ENCODE measurements around the gene AP5Z1. TPM values are rescaled to one million over a fixed set of nuclear protein-coding genes. Genes with fewer than 3 reads are reported as not detected.

The AP5Z1 gene
- total RNA-seq, 1 donor from 2014 or later, result 88.6 TPM

DNA sequence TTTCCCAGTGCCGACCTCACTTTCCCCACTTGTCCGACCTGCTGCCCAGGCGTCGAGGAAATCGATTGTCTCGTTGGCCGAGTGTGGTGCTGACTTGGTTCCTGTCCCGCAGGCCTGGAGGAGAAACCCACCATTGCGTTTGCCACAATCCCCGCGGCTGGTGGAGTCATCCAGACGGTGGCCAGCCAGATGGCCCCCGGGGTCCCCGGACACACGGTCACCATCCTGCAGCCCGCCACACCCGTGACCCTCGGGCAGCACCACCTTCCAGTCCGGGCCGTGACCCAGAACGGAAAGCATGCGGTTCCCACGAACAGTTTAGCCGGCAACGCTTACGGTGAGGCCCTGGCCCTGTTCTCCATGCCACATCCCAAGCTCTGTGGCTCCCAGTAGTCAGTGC lies 14.5 kb upstream of the AP5Z1 start:
- TF ChIP-seq, protein P1, sequence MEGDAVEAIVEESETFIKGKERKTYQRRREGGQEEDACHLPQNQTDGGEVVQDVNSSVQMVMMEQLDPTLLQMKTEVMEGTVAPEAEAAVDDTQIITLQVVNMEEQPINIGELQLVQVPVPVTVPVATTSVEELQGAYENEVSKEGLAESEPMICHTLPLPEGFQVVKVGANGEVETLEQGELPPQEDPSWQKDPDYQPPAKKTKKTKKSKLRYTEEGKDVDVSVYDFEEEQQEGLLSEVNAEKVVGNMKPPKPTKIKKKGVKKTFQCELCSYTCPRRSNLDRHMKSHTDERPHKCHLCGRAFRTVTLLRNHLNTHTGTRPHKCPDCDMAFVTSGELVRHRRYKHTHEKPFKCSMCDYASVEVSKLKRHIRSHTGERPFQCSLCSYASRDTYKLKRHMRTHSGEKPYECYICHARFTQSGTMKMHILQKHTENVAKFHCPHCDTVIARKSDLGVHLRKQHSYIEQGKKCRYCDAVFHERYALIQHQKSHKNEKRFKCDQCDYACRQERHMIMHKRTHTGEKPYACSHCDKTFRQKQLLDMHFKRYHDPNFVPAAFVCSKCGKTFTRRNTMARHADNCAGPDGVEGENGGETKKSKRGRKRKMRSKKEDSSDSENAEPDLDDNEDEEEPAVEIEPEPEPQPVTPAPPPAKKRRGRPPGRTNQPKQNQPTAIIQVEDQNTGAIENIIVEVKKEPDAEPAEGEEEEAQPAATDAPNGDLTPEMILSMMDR (IDR thresholded peaks at IDR 0.05; ENCODE audit: unreplicated experiment), result no peak
- Mint-ChIP-seq H3K36me3 (ENCODE audit: low read depth, unreplicated experiment) (peaks cover 28% of the 10 kb centered on the region), H3K4me3 (ENCODE audit: unreplicated experiment) (no peak overlapping the region), H3K27ac (ENCODE audit: unreplicated experiment) (no peak overlapping the region), H3K9me3 (ENCODE audit: unreplicated experiment) (no peaks in the 10 kb centered on the region), H3K4me1 (ENCODE audit: unreplicated experiment) (peaks cover 4% of the 10 kb centered on the region), H3K27me3 (ENCODE audit: unreplicated experiment) (peaks cover 15% of the 10 kb centered on the region)
- no peak for DNase-seq (ENCODE audit: low spot score)

DNA sequence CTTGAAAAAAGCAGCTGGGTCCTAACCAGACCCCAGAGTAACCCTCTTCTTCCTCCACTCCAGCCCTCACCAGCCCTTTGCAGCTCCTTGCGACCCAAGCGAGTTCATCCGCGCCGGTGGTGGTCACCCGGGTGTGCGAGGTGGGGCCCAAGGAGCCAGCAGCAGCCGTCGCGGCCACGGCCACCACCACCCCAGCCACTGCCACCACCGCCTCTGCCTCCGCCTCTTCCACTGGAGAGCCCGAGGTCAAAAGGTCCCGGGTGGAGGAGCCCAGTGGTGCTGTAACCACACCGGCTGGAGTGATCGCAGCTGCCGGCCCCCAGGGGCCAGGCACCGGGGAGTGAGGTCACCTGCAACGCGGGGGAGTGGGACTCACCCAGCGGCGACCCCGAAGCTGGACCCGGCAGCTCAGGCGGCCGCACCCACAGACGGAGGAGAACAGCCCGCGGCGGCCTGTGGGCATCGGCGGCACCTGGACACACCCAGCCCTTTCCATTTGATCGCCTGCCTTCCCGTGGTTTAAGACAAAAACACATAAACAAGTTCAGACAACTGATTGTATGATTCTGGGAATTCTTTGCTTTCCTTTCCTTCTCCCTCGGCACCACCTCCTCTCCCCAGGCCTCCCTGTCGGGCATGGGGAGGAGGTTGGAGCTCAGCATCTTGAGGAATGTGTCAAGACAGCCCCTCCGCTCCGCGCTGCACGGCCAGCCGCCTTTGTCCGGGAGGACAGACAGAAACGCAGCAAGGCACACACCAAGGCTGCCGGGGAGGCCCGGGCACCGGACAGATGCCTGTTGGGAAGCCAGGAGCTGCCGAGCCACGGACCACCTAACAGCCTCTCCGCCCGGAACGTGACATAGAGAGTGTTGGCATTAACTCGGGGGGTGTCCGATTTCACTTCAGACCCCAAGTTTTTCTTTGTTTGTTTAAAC lies 13.0 kb upstream of the AP5Z1 start:
- peaks cover 21% of the 10 kb centered on the region for H3K27me3 Mint-ChIP-seq (ENCODE audit: unreplicated experiment)
- no peak overlapping the region for H3K27ac Mint-ChIP-seq (ENCODE audit: unreplicated experiment)
- no peak for DNase-seq (ENCODE audit: low spot score)
- H3K4me1 Mint-ChIP-seq (ENCODE audit: unreplicated experiment), result peaks cover 4% of the 10 kb centered on the region
- peak overlapping the region; percentile 80 for H3K4me3 Mint-ChIP-seq (ENCODE audit: unreplicated experiment)
- peaks cover 33% of the 10 kb centered on the region for H3K36me3 Mint-ChIP-seq (ENCODE audit: low read depth, unreplicated experiment)
- TF ChIP-seq, protein P1 (IDR thresholded peaks at IDR 0.05; ENCODE audit: unreplicated experiment), result no peak
- H3K9me3 Mint-ChIP-seq (ENCODE audit: unreplicated experiment), result no peaks in the 10 kb centered on the region

DNA sequence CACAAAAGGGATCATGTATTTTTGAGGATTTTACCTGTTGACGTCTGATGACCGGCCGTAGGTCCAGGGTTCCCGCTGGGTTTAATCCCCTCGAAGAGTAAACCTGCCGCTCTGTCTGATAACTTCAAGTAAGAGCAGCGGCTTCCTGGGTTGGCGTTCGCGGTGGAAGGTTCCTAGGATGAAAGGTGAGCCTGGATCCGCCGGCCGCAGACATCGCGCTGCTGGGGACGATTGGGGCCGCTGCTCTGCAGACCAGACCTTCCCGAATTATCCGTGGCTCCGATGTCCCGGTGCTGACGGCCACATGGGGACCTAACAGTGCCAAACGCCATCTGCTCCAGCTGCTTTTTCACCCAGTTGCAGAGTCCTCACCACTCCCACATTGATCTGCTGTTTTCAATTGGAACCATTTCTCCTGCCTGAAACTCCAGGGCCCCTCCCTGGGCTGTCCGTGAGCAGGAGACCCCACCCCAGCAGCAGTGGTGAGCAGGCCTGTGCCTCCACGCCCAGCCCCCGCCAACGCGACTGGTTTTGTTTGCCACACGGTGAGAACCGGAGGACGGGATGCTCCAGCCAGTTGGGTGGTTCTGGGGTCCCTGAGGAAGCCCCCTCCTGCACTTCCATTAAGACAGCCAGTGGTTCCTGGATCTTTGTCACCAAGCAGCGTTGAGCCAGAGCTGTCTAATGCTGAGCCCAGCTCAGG lies 12.2 kb upstream of the AP5Z1 start:
- Mint-ChIP-seq H3K36me3 (ENCODE audit: low read depth, unreplicated experiment) (peaks cover 30% of the 10 kb centered on the region), H3K27ac (ENCODE audit: unreplicated experiment) (no peak overlapping the region), H3K9me3 (ENCODE audit: unreplicated experiment) (no peaks in the 10 kb centered on the region), H3K27me3 (ENCODE audit: unreplicated experiment) (peaks cover 23% of the 10 kb centered on the region), H3K4me3 (ENCODE audit: unreplicated experiment) (peak overlapping the region; percentile 80), H3K4me1 (ENCODE audit: unreplicated experiment) (peaks cover 4% of the 10 kb centered on the region)
- TF ChIP-seq, protein P1 (IDR thresholded peaks at IDR 0.05; ENCODE audit: unreplicated experiment), result no peak
- no peak for DNase-seq (ENCODE audit: low spot score)

DNA sequence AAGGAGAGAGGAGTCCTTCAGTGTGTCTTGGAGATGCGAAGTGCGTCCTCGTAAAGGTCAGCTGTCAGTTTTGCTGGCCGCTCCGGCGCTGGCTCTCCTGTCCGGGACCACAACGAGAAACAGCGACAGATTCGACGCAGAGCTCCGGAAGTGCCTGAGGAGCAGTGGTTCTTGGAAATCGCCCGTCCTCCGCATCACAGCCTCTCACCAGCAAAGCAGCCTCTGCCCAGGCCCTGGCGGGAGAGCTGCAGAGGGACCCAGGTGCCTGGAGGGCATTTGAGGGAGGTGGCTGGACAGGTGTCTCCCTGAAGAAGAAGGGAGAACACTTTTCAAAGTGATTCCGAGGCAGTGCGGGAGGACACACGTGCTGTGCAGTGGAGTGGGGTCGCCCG lies 11.6 kb upstream of the AP5Z1 start:
- H3K27me3 Mint-ChIP-seq (ENCODE audit: unreplicated experiment), result peaks cover 26% of the 10 kb centered on the region
- H3K9me3 Mint-ChIP-seq (ENCODE audit: unreplicated experiment), result no peaks in the 10 kb centered on the region
- H3K4me3 Mint-ChIP-seq (ENCODE audit: unreplicated experiment), result no peak overlapping the region
- H3K4me1 Mint-ChIP-seq (ENCODE audit: unreplicated experiment), result peaks cover 4% of the 10 kb centered on the region
- peaks cover 26% of the 10 kb centered on the region for H3K36me3 Mint-ChIP-seq (ENCODE audit: low read depth, unreplicated experiment)
- DNase-seq (ENCODE audit: low spot score), result no peak
- TF ChIP-seq, protein P1 (IDR thresholded peaks at IDR 0.05; ENCODE audit: unreplicated experiment), result no peak
- H3K27ac Mint-ChIP-seq (ENCODE audit: unreplicated experiment), result no peak overlapping the region

Data from endothelial cell (in vitro differentiated cells).